SK-N-MC (cell line): ENCODE results near the gene SLCO1B1.

Experiments used
- EZH2 ChIP-seq: fragments of 200-600 bp; sonication (generic); IDR thresholded peaks from one replicate; pipeline ENCODE4 v1.6.1; 2017; ENCODE audit warnings: antibody characterized with exemption
- FOXP2 ChIP-seq: optimal IDR thresholded peaks from 2 replicates; pipeline ENCODE3; 2011; ENCODE audit warnings: mild to moderate bottlenecking, moderate library complexity; ENCODE audit not compliant: insufficient read depth; ENCODE audit errors: extremely low read length, control extremely low read depth
- POLR2AphosphoS5 ChIP-seq: IDR thresholded peaks from 2 replicates; pipeline ENCODE4 v1.6.1; 2012; ENCODE audit warnings: mild to moderate bottlenecking, low read depth, low read length, borderline replicate concordance

DNA sequence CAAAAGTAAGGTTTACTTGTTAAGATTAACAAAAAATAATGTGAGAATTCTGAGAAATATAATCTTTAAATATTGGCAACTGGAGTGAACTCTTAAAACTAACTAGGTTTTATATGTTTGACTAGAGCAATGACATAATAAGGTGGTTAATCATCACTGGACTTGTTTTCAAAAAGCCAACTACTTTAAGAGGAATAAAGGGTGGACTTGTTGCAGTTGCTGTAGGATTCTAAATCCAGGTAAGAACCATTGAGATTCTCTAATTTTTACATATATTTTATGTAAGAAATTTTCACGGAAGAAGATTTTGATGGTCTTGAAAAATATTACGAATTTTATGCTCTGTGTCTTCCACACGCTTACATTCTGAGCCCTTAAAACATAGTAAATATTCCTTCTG, at the start of gene SLCO1B1:
- TF ChIP-seq POLR2AphosphoS5 (no peak), EZH2 (no peak), FOXP2 (no peak)
